PC-9 (cell line): ENCODE results near the gene PRKG1. TPM values are rescaled to one million over a fixed set of nuclear protein-coding genes. Genes with fewer than 3 reads are reported as not detected.

ENCODE experiments used
- BruUV-seq: library from RNA; stranded (reverse); fragments of 400-500 nt; replicated peaks from 2 replicates; lab custom pipeline; 2021; lab: Mats Ljungman, UMichigan
- CTCF ChIA-PET: fragments of 300-600 bp; sonication (Branson Sonifier 250); formaldehyde crosslinking; loops from one replicate; lab custom pipeline; 2022; ENCODE audit warnings: antibody characterized with exemption; lab: Charles Lee
- POLR2A ChIA-PET: fragments of 300-600 bp; sonication (Branson Sonifier 250); formaldehyde crosslinking; loops from one replicate; lab custom pipeline; 2022; ENCODE audit warnings: antibody characterized with exemption; ENCODE audit not compliant: unreplicated experiment; lab: Charles Lee
- DNase-seq, 2 experiments: peaks; one replicate each; pipeline versions ENCODE4 v3.0.0 to v3.0.0-alpha.2; 2015 to 2022; ENCODE audit warnings: mixed read lengths in 1 of 2
- H2AFZ ChIP-seq: fragments of 200-600 bp; sonication (generic); 2 replicates; pipeline ENCODE4 v1.8.1; 2017; ENCODE audit warnings: antibody characterized with exemption
- H3F3A ChIP-seq: fragments of 200-600 bp; sonication (generic); 2 replicates; pipeline ENCODE4 v1.8.1; 2017; ENCODE audit warnings: antibody characterized with exemption, mild to moderate bottlenecking, low read depth; ENCODE audit not compliant: insufficient read depth
- H3K27ac ChIP-seq: fragments of 200-600 bp; sonication (generic); 2 replicates; pipeline ENCODE4 v1.6.1; 2016; ENCODE audit warnings: mixed run types
- H3K27me3 ChIP-seq: fragments of 200-600 bp; sonication (generic); 2 replicates; pipeline ENCODE4 v1.6.1; 2016; ENCODE audit warnings: low read depth, mixed run types; ENCODE audit not compliant: insufficient read depth
- H3K36me3 ChIP-seq: fragments of 200-600 bp; sonication (generic); 2 replicates; pipeline ENCODE4 v1.6.1; 2016; ENCODE audit warnings: low read depth, mixed run types
- H3K4me1 ChIP-seq: fragments of 200-600 bp; sonication (generic); replicated peaks from 2 replicates; pipeline ENCODE4 v1.6.1; 2016; ENCODE audit warnings: mixed run types; ENCODE audit not compliant: insufficient read depth
- H3K4me2 ChIP-seq: fragments of 200-600 bp; sonication (generic); 2 replicates; pipeline ENCODE4 v1.6.1; 2017; ENCODE audit warnings: mixed run types
- H3K4me3 ChIP-seq: fragments of 200-600 bp; sonication (generic); 2 replicates; pipeline ENCODE4 v1.6.1; 2016; ENCODE audit warnings: mixed run types
- H3K79me2 ChIP-seq: fragments of 200-600 bp; sonication (generic); 2 replicates; pipeline ENCODE4 v1.6.1; 2017; ENCODE audit warnings: low read depth, mixed run types
- H3K9me2 ChIP-seq: fragments of 200-600 bp; sonication (generic); 2 replicates; pipeline ENCODE4 v1.8.1; 2017; ENCODE audit warnings: mild to moderate bottlenecking; ENCODE audit not compliant: insufficient read depth
- H3K9me3 ChIP-seq: fragments of 200-600 bp; sonication (generic); 2 replicates; pipeline ENCODE4 v1.8.1; 2016; ENCODE audit warnings: low read depth; ENCODE audit not compliant: insufficient read depth
- H4K20me1 ChIP-seq: fragments of 200-600 bp; sonication (generic); 2 replicates; pipeline ENCODE4 v1.8.1; 2017; ENCODE audit not compliant: insufficient read depth
- CTCF ChIP-seq: fragments of 200-600 bp; sonication (generic); conservative IDR thresholded peaks from 2 replicates; pipeline ENCODE4 v1.6.1; 2017; ENCODE audit warnings: mixed run types, antibody characterized with exemption, mild to moderate bottlenecking, moderate library complexity
- EZH2 ChIP-seq: fragments of 200-600 bp; sonication (generic); IDR thresholded peaks from 2 replicates; pipeline ENCODE4 v1.8.0; 2017; ENCODE audit warnings: antibody characterized with exemption, low read depth
- intact Hi-C: fragments of 100-400 bp; cut with micrococcal nuclease; formaldehyde crosslinking; loops from one replicate; pipeline ENCODE4 v1.10.0; 2022; ENCODE audit not compliant: unreplicated experiment
- total RNA-seq: library from RNA; stranded (reverse); gene quantifications from 2 replicates; pipeline ENCODE4 v1.2.3, GENCODE V29; 2021

Gene PRKG1
- total RNA-seq, 1 experiment from 2014 or later = 0.70 TPM

- intact Hi-C loops = no loop called here
- Histone ChIP-seq H3K4me3 (no peak overlapping the region), H3K36me3 (no peaks in the 10 kb centered on the region), H3K9me2 (no peaks in the 10 kb centered on the region), H4K20me1 (no peaks in the 10 kb centered on the region), H2AFZ (no peak overlapping the region), H3K27me3 (no peaks in the 10 kb centered on the region), H3K9me3 (no peaks in the 10 kb centered on the region), H3K27ac (no peak overlapping the region), H3K79me2 (no peaks in the 10 kb centered on the region), H3K4me1 (no peaks in the 10 kb centered on the region), H3K4me2 (no peak overlapping the region), H3F3A (no peaks in the 10 kb centered on the region)
- no TSS peak for BruUV-seq
- TF ChIP-seq CTCF (no peak), EZH2 (no peak)
- DNase-seq = no peak
- ChIA-PET CTCF (no interaction called here), POLR2A (interaction anchor here (0.5 kb wide), 1 partner anchor 325 kb away, joined by 3 read pairs; no protein-coding TSS in a partner anchor)
Observed at GRCh38 chr10:51607463-51607835, 533.2 kb downstream of the PRKG1 start.

- no peaks in the 10 kb centered on the region for H3K9me3 ChIP-seq
- POLR2A ChIA-PET = no interaction called here
- no peaks in the 10 kb centered on the region for H3F3A ChIP-seq
- no peak overlapping the region for H3K4me2 ChIP-seq
- no peaks in the 10 kb centered on the region for H3K27me3 ChIP-seq
- no peak overlapping the region for H3K4me3 ChIP-seq
- no peaks in the 10 kb centered on the region for H3K79me2 ChIP-seq
- no peaks in the 10 kb centered on the region for H3K4me1 ChIP-seq
- H4K20me1 ChIP-seq = no peaks in the 10 kb centered on the region
- DNase-seq = no peak
- H2AFZ ChIP-seq = no peak overlapping the region
- intact Hi-C loops = no loop called here
- BruUV-seq = no TSS peak
- CTCF ChIA-PET = no interaction called here
- no peak overlapping the region for H3K27ac ChIP-seq
- no peak for TF ChIP-seq EZH2
- TF ChIP-seq CTCF = no peak
- no peaks in the 10 kb centered on the region for H3K36me3 ChIP-seq
- H3K9me2 ChIP-seq = no peaks in the 10 kb centered on the region
Observed at GRCh38 chr10:51608211-51608610, 533.9 kb downstream of the PRKG1 start.

- Histone ChIP-seq H3K79me2 (no peaks in the 10 kb centered on the region), H3K4me2 (no peak overlapping the region), H3K36me3 (no peaks in the 10 kb centered on the region), H3K9me2 (no peaks in the 10 kb centered on the region), H4K20me1 (no peaks in the 10 kb centered on the region), H3K9me3 (no peaks in the 10 kb centered on the region), H2AFZ (no peak overlapping the region), H3K4me1 (no peaks in the 10 kb centered on the region), H3K4me3 (no peak overlapping the region), H3F3A (no peaks in the 10 kb centered on the region), H3K27me3 (no peaks in the 10 kb centered on the region), H3K27ac (no peak overlapping the region)
- no peak for DNase-seq
- BruUV-seq = no TSS peak
- POLR2A ChIA-PET = no interaction called here
- intact Hi-C loops = no loop called here
- CTCF ChIA-PET = no interaction called here
- TF ChIP-seq CTCF (no peak), EZH2 (no peak)
Observed at GRCh38 chr10:51615764-51616298, 541.5 kb downstream of the PRKG1 start.
